ENCODE measurements around the gene TLR3.

GRCh38 chr4:186092296-186092695 is 23.3 kb downstream of the TLR3 start:
- no peak for TF ChIP-seq CTCF (IDR thresholded peaks at IDR 0.05)
- no peak for TF ChIP-seq POLR2AphosphoS5 (IDR thresholded peaks at IDR 0.05)
- no peak for TF ChIP-seq POLR2A (IDR thresholded peaks at IDR 0.05)
- no peak for TF ChIP-seq EP300 (IDR thresholded peaks at IDR 0.05)
